Measurements from ENCODE around the gene HSPE1. TPM values are rescaled to one million over a fixed set of nuclear protein-coding genes. Genes with fewer than 3 reads are reported as not detected.
"Not testable (repeated sequence)": the region's sequence is repeated elsewhere in the genome, so short reads cannot be mapped to it uniquely, and the experiment has no call there.

HSPE1 gene
- total and polyA plus RNA-seq, 9 donors, result 57.1 to 180 (median 145) TPM

DNA sequence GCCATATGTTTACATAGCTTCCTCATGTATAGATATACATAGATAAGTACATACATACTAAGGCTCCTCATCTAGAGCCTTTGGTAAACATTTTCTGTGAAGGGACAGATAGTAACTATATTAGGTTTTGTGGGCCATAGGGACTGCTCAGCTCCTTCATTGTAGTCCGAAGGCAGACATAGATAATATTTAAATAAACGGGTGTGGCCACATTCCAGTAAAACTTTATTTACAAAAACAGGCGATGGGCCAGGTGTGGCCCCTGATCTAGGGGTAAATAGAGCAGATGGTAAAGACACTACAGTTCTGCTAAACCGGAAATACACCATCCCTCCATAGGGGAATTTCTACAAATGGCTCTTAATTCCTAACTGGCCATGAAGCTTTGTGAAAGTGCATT lies 39.5 kb upstream of the HSPE1 start:
- WGBS (ENCODE audit: insufficient coverage), result no CpG with 5 or more reads among the region's 4 CpGs
- Histone ChIP-seq H3K9me3 (replicated peaks; ENCODE audit: control insufficient read depth, low read depth, low read length) (no peaks in the 10 kb centered on the region), H3K27ac (ENCODE audit: low read length) (no peak overlapping the region), H3K4me3 (ENCODE audit: low read length) (no peak overlapping the region), H3K36me3 (ENCODE audit: control insufficient read depth, insufficient read depth, low read length) (peaks cover 17% of the 10 kb centered on the region), H3K27me3 (ENCODE audit: control insufficient read depth, insufficient read depth, low read length) (no peaks in the 10 kb centered on the region), H3K4me1 (ENCODE audit: control insufficient read depth, insufficient read depth, low read length) (no peaks in the 10 kb centered on the region)
- no peak for DNase-seq

DNA sequence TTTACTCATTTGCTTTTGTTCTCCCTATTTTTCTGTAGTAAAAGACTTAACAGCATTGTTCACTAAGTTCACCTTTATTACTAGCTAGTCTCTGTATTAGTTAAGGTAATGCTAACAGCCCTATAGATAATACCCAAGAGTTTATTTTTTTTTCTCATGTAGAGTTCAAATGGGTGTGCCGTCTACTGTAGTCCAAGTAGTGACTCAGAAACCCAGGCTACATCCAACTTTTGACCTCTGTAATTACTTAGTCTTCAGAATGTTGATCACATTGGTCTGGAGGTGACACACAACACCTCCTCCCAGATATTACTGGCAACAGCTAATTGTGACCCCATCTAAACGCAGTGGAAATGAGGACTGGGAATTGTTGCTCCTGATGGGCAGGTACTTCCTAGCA lies 39.1 kb upstream of the HSPE1 start:
- Histone ChIP-seq H3K4me1 (ENCODE audit: control insufficient read depth, insufficient read depth, low read length) (no peaks in the 10 kb centered on the region), H3K36me3 (ENCODE audit: control insufficient read depth, insufficient read depth, low read length) (peaks cover 17% of the 10 kb centered on the region), H3K9me3 (replicated peaks; ENCODE audit: control insufficient read depth, low read depth, low read length) (no peaks in the 10 kb centered on the region), H3K27ac (ENCODE audit: low read length) (no peak overlapping the region), H3K27me3 (ENCODE audit: control insufficient read depth, insufficient read depth, low read length) (no peaks in the 10 kb centered on the region), H3K4me3 (ENCODE audit: low read length) (no peak overlapping the region)
- DNase-seq, result no peak
- no CpG with 5 or more reads among the region's 2 CpGs for WGBS (ENCODE audit: insufficient coverage)

DNA sequence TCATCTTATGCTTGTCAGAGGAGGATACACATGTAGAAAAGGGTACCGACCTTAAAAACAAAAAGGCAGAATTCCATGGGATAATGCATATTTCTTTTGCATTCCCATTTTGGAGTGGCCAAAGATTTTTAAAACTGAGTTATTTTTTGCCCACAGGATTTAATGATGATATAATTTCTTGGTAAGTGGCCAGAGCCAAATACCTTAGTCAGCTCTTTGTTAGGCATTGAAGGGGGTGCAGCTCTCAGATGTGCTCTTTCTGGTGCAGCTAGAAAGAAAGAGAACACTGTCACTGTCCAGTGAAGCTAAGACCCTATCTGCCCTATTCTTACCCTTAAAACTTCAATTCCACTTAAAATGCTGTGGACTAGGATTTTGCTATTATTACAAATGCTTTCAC lies 36.0 kb upstream of the HSPE1 start:
- no CpG with 5 or more reads among the region's 1 CpG for WGBS (ENCODE audit: insufficient coverage)
- no peak overlapping the region for H3K4me3 ChIP-seq (ENCODE audit: low read length)
- H3K9me3 ChIP-seq (replicated peaks; ENCODE audit: control insufficient read depth, low read depth, low read length), result no peaks in the 10 kb centered on the region
- H3K27me3 ChIP-seq (ENCODE audit: control insufficient read depth, insufficient read depth, low read length), result no peaks in the 10 kb centered on the region
- DNase-seq, result no peak
- H3K36me3 ChIP-seq (ENCODE audit: control insufficient read depth, insufficient read depth, low read length), result peaks cover 32% of the 10 kb centered on the region
- no peak overlapping the region for H3K27ac ChIP-seq (ENCODE audit: low read length)
- no peaks in the 10 kb centered on the region for H3K4me1 ChIP-seq (ENCODE audit: control insufficient read depth, insufficient read depth, low read length)

DNA sequence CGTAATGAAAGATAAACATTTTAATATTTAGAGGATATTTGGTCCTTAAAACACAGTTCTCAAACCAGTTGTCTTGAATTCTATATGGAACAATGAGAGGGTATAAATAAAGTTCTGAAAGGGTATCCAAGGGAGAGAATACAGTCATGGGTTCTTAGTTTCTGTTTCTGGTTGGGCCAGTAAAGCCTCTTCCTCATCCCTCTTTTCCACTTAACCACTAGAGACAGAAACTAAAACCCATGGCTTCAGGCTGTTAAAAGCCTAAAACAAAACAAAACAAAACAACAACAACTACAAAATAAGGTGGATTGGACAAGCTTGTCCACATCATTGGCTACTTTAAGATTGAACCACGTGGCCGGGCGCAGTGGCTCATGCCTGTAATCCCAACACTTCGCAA lies 28.0 kb upstream of the HSPE1 start:
- Histone ChIP-seq H3K27ac (ENCODE audit: low read length) (no peak overlapping the region), H3K9me3 (replicated peaks; ENCODE audit: control insufficient read depth, low read depth, low read length) (no peaks in the 10 kb centered on the region), H3K4me1 (ENCODE audit: control insufficient read depth, insufficient read depth, low read length) (no peaks in the 10 kb centered on the region), H3K36me3 (ENCODE audit: control insufficient read depth, insufficient read depth, low read length) (peaks cover 47% of the 10 kb centered on the region), H3K4me3 (ENCODE audit: low read length) (no peak overlapping the region), H3K27me3 (ENCODE audit: control insufficient read depth, insufficient read depth, low read length) (no peaks in the 10 kb centered on the region)
- 89% methylated on average over 3 of the region's 5 CpGs for WGBS (ENCODE audit: insufficient coverage)
- no peak for DNase-seq

DNA sequence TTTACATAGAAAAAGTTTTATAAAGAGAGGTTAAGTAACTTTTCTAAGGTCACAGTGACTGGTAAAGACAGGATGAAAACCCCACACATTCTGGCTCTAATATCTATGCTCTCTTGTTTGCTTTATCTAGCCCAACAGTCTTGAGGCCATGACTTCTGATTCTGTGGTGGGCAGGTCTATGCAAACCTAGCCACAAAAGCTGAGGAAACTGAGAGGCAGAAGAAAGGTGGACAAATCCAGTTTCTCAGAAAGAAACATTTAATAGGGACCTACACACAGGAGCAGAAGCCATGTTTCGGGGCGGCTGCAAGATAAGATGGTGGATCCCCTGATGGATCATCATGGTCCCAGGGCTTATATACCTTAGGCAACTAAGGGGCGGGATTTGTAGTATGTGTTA lies 22.4 kb upstream of the HSPE1 start:
- Histone ChIP-seq H3K4me3 (ENCODE audit: low read length) (no peak overlapping the region), H3K9me3 (replicated peaks; ENCODE audit: control insufficient read depth, low read depth, low read length) (no peaks in the 10 kb centered on the region), H3K27me3 (ENCODE audit: control insufficient read depth, insufficient read depth, low read length) (no peaks in the 10 kb centered on the region), H3K27ac (ENCODE audit: low read length) (no peak overlapping the region), H3K36me3 (ENCODE audit: control insufficient read depth, insufficient read depth, low read length) (peaks cover 40% of the 10 kb centered on the region), H3K4me1 (ENCODE audit: control insufficient read depth, insufficient read depth, low read length) (no peaks in the 10 kb centered on the region)
- WGBS (ENCODE audit: insufficient coverage), result 100% methylated on average over 2 of the region's 3 CpGs
- DNase-seq, result no peak

DNA sequence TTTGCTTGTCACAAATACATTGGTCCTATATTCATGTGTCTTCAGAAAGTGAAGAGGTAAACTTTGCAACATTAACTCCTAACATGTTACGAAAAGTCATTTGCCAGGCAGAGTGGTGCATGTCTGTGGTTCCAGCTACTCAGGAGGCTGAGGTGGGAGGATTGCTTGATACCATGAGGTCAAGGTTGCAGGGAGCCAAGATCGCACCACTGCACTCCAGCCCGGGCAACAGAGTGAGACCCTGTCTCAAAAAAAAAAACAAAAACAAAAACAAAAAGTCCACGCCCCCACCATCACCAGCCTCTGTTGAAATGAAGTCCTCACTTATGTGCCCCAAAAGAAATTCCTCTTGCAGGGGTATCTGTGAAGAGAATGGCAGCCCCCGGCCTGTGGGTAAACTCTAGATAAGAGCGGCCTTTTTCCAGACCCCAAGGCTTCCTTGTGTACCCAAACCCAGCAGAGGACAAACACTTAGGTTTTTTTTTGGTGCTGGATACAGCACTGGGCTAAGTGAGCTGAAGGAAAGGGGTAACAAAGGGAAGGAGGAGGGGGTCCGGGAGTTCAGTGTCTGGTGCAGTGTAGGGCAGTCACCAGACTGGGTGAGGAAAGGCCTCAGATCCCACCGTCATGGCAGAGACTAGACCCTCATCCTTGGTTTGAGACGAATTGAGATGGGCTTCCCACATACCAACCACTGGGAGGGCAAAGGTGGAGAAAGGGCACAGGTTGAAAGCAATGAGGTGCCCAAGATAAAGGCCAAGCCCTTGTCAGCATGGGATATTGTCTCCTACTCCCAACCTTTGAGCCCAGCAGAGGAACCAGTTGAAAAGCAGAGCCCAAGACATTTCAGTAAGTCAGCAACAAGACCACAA lies 19.8 kb upstream of the HSPE1 start:
- Histone ChIP-seq H3K4me3 (ENCODE audit: low read length) (no peak overlapping the region), H3K27ac (ENCODE audit: low read length) (no peak overlapping the region), H3K36me3 (ENCODE audit: control insufficient read depth, insufficient read depth, low read length) (peaks cover 38% of the 10 kb centered on the region), H3K4me1 (ENCODE audit: control insufficient read depth, insufficient read depth, low read length) (no peaks in the 10 kb centered on the region), H3K9me3 (replicated peaks; ENCODE audit: control insufficient read depth, low read depth, low read length) (peaks cover 7% of the 10 kb centered on the region), H3K27me3 (ENCODE audit: control insufficient read depth, insufficient read depth, low read length) (no peaks in the 10 kb centered on the region)
- WGBS (ENCODE audit: insufficient coverage), result 80% methylated on average over 2 of the region's 9 CpGs
- DNase-seq, result no peak

DNA sequence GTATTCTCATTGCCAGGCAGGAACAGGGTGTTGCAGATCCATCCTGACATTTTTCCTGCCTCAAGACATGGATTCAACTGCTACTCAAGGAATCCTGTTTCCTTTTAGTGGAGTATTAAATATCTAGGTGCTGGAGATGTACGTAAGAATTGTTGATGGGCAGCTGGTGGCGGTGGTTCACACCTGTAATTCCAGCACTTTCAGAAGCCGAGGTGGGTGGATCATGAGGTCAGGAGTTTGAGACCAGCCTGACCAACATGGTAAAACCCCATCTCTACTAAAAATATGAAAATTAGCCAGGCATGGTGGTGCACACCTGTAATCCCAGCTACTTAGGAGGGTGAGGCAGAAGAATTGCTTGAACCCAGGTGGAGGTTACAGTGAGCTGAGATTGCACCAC lies 15.9 kb upstream of the HSPE1 start:
- H3K9me3 ChIP-seq (replicated peaks; ENCODE audit: control insufficient read depth, low read depth, low read length); H3K27me3 ChIP-seq (ENCODE audit: control insufficient read depth, insufficient read depth, low read length); H3K4me1 ChIP-seq (ENCODE audit: control insufficient read depth, insufficient read depth, low read length); H3K27ac ChIP-seq (ENCODE audit: low read length); H3K4me3 ChIP-seq (ENCODE audit: low read length); DNase-seq: not testable (repeated sequence)
- peaks cover 36% of the 10 kb centered on the region for H3K36me3 ChIP-seq (ENCODE audit: control insufficient read depth, insufficient read depth, low read length)
- no CpG with 5 or more reads among the region's 3 CpGs for WGBS (ENCODE audit: insufficient coverage)

DNA sequence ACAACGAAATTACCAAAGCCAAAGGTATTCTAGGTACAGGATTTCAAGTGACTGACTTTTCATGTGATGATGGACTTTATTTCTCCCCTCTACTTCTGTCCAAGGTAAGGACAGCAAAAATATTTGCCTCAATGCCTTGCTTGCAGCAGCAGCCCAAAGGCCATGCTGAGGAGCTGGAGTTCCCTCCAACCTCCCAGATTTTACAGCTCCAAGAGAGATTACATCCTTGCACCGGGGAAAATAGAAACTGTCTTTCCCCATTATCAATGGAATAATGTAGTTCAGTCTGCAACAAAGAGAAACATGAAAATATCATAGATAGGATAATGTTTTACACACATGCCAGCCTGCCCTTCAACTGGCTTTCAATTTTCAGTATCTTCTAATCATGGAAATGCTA lies 14.0 kb upstream of the HSPE1 start:
- DNase-seq, result no peak
- no CpG with 5 or more reads among the region's 2 CpGs for WGBS (ENCODE audit: insufficient coverage)
- Histone ChIP-seq H3K4me3 (ENCODE audit: low read length) (no peak overlapping the region), H3K9me3 (replicated peaks; ENCODE audit: control insufficient read depth, low read depth, low read length) (peaks cover 7% of the 10 kb centered on the region), H3K4me1 (ENCODE audit: control insufficient read depth, insufficient read depth, low read length) (no peaks in the 10 kb centered on the region), H3K36me3 (ENCODE audit: control insufficient read depth, insufficient read depth, low read length) (peaks cover 46% of the 10 kb centered on the region), H3K27me3 (ENCODE audit: control insufficient read depth, insufficient read depth, low read length) (no peaks in the 10 kb centered on the region), H3K27ac (ENCODE audit: low read length) (no peak overlapping the region)

DNA sequence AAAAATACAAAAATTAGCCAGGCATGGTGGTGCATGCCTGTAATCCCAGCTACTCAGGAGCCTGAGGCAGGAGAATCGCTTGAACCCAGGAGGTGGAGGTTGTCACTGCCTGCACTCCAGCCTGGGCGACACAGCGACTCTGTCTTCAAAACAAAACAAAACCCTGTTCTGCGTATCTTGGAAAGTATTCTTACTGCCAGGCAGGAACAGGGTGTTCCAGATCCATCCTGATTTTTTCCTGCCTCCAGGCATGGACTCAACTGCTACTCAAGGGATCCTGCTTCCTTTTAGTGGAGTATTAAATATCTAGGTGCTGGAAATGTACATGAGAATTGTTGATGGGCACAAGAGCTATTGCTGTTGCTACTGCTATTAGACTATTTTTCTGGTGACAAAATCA lies 12.8 kb upstream of the HSPE1 start:
- Histone ChIP-seq H3K27me3 (ENCODE audit: control insufficient read depth, insufficient read depth, low read length) (no peaks in the 10 kb centered on the region), H3K4me3 (ENCODE audit: low read length) (no peak overlapping the region), H3K27ac (ENCODE audit: low read length) (no peak overlapping the region), H3K9me3 (replicated peaks; ENCODE audit: control insufficient read depth, low read depth, low read length) (peaks cover 7% of the 10 kb centered on the region), H3K4me1 (ENCODE audit: control insufficient read depth, insufficient read depth, low read length) (no peaks in the 10 kb centered on the region), H3K36me3 (ENCODE audit: control insufficient read depth, insufficient read depth, low read length) (peaks cover 56% of the 10 kb centered on the region)
- 96% methylated on average over 4 of the region's 4 CpGs for WGBS (ENCODE audit: insufficient coverage)
- no peak for DNase-seq

DNA sequence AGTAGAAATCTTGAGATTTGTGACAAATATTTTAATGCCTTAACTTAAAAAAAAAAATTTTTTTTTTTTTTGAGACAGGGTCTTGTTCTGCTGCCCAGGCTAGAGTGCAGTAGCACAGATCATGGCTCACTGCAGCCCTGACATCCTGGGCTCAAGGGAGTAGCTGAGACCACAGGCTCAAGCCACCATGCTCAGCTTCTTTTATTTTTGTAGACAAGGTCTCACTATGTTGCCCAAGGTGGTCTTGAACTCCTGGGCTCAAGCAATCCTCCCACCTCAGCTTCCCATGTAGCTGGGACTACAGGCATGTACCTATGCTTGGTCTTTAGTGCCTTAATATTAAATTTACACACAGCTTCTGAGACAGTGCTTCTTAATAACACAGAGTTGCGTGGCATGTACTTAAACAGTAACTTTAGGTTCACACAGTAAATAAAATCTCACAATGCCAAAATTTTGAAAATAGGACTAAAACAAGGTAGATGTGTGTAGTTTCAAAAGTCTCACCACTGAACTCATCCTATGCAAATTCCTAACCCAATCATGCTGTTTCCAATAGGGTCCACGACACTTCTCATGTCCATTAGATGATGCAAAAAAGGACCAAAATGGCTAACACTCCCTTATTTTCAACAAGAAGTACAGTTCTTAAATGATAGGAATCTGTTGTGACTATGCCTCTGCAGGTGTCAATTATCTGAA lies 4.6 kb upstream of the HSPE1 start:
- no peaks in the 10 kb centered on the region for H3K27me3 ChIP-seq (ENCODE audit: control insufficient read depth, insufficient read depth, low read length)
- no peak overlapping the region for H3K4me3 ChIP-seq (ENCODE audit: low read length)
- no peak for DNase-seq
- peaks cover 9% of the 10 kb centered on the region for H3K4me1 ChIP-seq (ENCODE audit: control insufficient read depth, insufficient read depth, low read length)
- H3K27ac ChIP-seq (ENCODE audit: low read length), result no peak overlapping the region
- peaks cover 42% of the 10 kb centered on the region for H3K36me3 ChIP-seq (ENCODE audit: control insufficient read depth, insufficient read depth, low read length)
- H3K9me3 ChIP-seq (replicated peaks; ENCODE audit: control insufficient read depth, low read depth, low read length), result no peaks in the 10 kb centered on the region
- WGBS (ENCODE audit: insufficient coverage), result no CpG with 5 or more reads among the region's 2 CpGs
